GM12878 (cell line): ENCODE data around the gene RNF115. TPM values are rescaled to one million over a fixed set of nuclear protein-coding genes. Genes with fewer than 3 reads are reported as not detected.

Experiments used
- ATF2 ChIP-seq: IDR thresholded peaks from 2 replicates; pipeline ENCODE4 v1.6.1; 2012; ENCODE audit warnings: low read length, inconsistent platforms
- BCL11A ChIP-seq: IDR thresholded peaks from 2 replicates; pipeline ENCODE4 v1.6.1; 2011; ENCODE audit warnings: low read depth, low read length
- BCL3 ChIP-seq: IDR thresholded peaks from 2 replicates; pipeline ENCODE4 v1.6.1; 2011; ENCODE audit warnings: borderline replicate concordance, low read depth, mild to moderate bottlenecking, moderate library complexity, low read length; ENCODE audit not compliant: insufficient read depth, poor library complexity, severe bottlenecking
- CBX3 ChIP-seq: fragments of 200-600 bp; sonication (generic); IDR thresholded peaks from 2 replicates; pipeline ENCODE4 v1.6.1; 2016; ENCODE audit warnings: low read depth, borderline replicate concordance
- CUX1 ChIP-seq: IDR thresholded peaks from 2 replicates; pipeline ENCODE4 v1.6.1; 2012; ENCODE audit warnings: improper control_type of control experiment, low read depth, low read length; ENCODE audit not compliant: insufficient replicate concordance
- DPF2 ChIP-seq: fragments of 450-650 bp; IDR thresholded peaks from 2 replicates; pipeline ENCODE4 v1.6.1; 2017; ENCODE audit warnings: mild to moderate bottlenecking
- ETV6 ChIP-seq, 2 experiments: fragments of 450-650 bp in 1 of 2; IDR thresholded peaks in 1 of 2; conservative IDR thresholded peaks in 1 of 2; 2 replicates each; pipeline ENCODE4 v1.6.1; 2014; ENCODE audit warnings: antibody characterized with exemption in 1 of 2, borderline replicate concordance in 1 of 2, low read depth in 1 of 2, mild to moderate bottlenecking in 1 of 2, moderate library complexity in 1 of 2
- FOXM1 ChIP-seq: IDR thresholded peaks from 2 replicates; pipeline ENCODE4 v1.6.1; 2012; ENCODE audit warnings: low read depth, mild to moderate bottlenecking, inconsistent platforms, low read length, moderate library complexity
- IKZF1 ChIP-seq: fragments of 450-650 bp; conservative IDR thresholded peaks from 2 replicates; pipeline ENCODE4 v1.6.1; 2017; ENCODE audit warnings: antibody characterized with exemption, mild to moderate bottlenecking
- NR2C1 ChIP-seq: fragments of 450-650 bp; IDR thresholded peaks from 2 replicates; pipeline ENCODE4 v1.6.1; 2017; ENCODE audit warnings: antibody characterized with exemption, mild to moderate bottlenecking, moderate library complexity
- RUNX3 ChIP-seq: IDR thresholded peaks from 2 replicates; pipeline ENCODE4 v1.6.1; 2012; ENCODE audit warnings: low read length, inconsistent platforms
- SIX5 ChIP-seq: IDR thresholded peaks from 2 replicates; pipeline ENCODE4 v1.6.1; 2011; ENCODE audit warnings: mild to moderate bottlenecking, low read depth, low read length, moderate library complexity; ENCODE audit not compliant: severe bottlenecking
- polyA plus RNA-seq, 11 experiments: library from polyadenylated mRNA; depleted of rRNA in 4 of 11; unstranded in 6 of 11; stranded (reverse) in 5 of 11; fragments of >200 nt; fragmentation: Nextera tagmentation in 4 of 11; fragmentation: Illumina TruSeq in 1 of 11; extraction: Ambion mirVana in 4 of 11; extraction: Trizol in 1 of 11; gene quantifications; 1 replicate in 1 of 11; 2 replicates in 10 of 11; pipeline versions ENCODE4 v1.2.1 to v1.2.3, GENCODE V29; 2011 to 2016; ENCODE audit warnings: inconsistent platforms in 2 of 11, missing spikeins in 2 of 11, low read depth in 1 of 11
- total RNA-seq, 4 experiments: library from RNA; depleted of rRNA in 3 of 4; stranded (reverse); fragments of >200 nt in 3 of 4; fragmentation: Illumina TruSeq in 1 of 4; extraction: Trizol in 1 of 4; gene quantifications; 2 replicates each; pipeline versions ENCODE4 v1.2.1 to v1.2.3, GENCODE V29; 2013 to 2021

The RNF115 gene
- total and polyA plus RNA-seq, 10 of the 15 experiments (the other 5 are each of a cell fraction or from before 2014, with no cell fraction given), result 3.4 to 22.0 (median 12.9) TPM

GRCh38 chr1:145845144-145845513 lies 21.2 kb upstream of the RNF115 start (continued):
- TF ChIP-seq CUX1, result no peak
- peak in 1 of 2 experiments; percentile 42; a peak in 1 of 4 replicates for TF ChIP-seq ETV6 (conservative IDR thresholded peaks at IDR 0.05 in 1 of 2, IDR thresholded peaks at IDR 0.05 in 1 of 2; ENCODE audit: borderline replicate concordance in 1 of 2, low read depth in 1 of 2)
- TF ChIP-seq CBX3, result no peak
- no peak for TF ChIP-seq BCL3
- TF ChIP-seq NR2C1, result no peak
- TF ChIP-seq IKZF1, result peak; percentile 44
- peak; percentile 21; the same call in 1 of the 2 replicates for TF ChIP-seq ATF2
- no peak; the same call in 1 of the 2 replicates for TF ChIP-seq FOXM1
- TF ChIP-seq BCL11A, result peak; percentile 69; the same call in 1 of the 2 replicates
- TF ChIP-seq DPF2, result peak; percentile 76
- no peak for TF ChIP-seq SIX5
- TF ChIP-seq RUNX3, result peak; percentile 44
